NCI-H1694 treated with DMSO at 0.1 percent for 48 hours (cell line): Measurements from ENCODE around the gene SET.

ENCODE experiments used
- DNase-seq: peaks from one replicate; lab custom pipeline; 2025; lab: John Stamatoyannopoulos, UW

Gene SET

DNA sequence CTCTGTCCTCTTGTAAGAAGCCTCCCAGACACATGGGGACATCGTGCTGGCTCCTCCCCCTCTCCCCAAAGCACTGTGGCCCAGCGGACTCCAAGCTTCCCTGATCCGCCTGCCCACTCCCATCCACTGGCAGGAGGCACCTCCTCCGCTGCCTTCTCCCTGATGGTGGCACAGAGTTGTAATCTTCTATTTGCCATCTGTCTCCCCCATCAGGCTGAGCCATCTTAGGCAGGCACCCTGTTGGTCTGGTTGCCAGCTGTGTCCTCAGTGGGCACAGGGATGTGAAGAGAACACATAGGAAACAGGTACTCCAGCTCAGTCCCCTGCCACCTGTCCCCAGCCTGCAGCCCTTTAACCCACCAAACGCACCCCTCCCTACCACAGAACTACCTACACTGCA, 40.3 kb downstream of the SET start:
- peak; percentile 53 for DNase-seq

DNA sequence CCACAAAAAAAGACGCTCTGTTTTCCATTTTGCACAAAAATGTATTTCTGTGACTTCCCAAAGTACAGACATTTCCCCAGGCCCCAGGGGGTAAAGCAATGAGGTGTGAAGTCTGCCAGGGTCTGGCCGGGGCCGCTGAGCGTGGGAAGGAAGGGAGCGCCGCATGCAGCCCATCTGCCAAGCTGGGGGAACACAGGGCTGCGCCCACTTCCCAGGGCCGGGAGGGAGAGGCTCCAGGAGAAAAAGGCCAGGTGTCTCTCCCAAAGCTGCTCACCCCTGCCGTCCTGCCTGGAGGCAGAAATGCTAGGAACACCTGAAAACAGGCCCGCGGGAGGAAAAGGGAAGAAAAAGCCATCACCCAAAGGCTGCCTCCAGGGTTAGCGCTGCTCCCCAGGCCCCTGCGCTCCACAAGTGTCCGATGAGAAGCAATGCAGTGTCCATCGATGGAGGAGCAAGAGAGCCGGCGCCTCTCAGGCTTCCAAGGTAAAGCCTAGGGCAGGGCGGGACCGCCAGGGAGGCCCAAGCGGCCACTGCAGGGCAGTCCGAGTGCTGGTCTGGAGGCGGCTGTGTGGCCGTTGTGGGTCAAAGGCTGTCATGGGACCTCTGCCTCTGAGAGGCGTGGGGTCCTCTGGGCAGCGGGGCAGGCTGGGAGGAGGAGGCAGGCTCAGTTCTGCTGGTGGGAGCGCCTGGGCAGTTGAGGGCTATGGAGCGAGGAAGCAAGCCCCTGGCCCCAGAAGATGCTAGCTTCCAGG, 40.9 kb downstream of the SET start:
- DNase-seq: peak; percentile 35

DNA sequence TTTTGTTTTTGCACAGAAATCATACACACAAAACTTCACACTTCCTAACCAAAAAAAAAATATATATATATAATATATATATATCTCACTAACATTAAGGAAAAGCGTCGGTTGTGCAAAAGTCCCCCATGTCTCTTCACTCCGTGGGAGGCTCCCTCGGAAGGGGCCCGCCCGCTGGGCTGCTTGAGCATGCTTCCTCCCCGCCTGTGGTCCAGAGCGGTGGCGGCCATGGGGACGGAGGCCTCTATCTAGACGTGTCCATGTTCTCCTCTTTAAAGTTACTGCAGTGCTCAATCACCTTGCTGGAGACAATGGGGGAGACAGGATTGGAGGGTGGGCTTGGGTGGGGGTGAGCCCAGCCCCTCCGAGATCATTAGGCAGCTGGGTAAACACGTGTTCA, 42.1 kb downstream of the SET start:
- DNase-seq: no peak

DNA sequence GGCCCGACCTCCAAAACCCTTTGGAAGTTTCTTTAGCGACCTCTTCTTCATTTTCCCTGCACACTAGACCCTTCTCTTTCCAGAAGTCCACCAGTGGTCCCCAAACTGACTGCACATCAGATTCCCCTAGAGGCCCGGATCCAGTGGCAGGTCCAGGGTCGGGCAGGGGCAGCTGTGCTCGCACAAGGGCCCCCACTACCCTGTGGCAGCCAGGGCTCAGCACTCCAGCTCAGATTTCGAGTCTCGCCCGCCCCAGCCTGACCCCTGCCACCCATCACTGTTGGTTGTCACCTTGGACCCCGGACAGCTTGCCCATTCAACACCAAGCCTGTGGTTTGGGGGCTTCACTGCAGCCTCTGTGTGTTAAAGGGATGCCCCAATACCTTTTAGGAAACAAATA, 42.7 kb downstream of the SET start:
- DNase-seq: no peak

DNA sequence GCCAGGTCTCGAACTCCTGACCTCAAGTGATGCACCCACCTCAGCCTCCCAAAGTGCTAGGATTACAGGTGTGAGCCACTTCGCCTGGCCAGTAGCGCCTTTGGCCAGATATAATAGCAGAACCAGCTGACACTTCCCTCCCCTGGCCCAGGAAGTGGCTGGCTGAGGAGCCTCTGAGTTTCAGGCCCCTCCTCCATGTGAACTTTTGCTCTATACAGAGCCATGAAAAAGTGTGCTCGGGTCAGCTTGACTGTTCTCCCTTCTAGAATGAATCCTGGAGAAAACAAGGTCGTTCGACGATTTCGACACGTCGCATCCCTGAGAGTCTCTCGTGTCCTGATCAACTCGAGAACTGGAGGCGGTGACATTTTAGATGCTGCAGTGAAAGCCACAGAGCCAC, 43.6 kb downstream of the SET start:
- no peak for DNase-seq

DNA sequence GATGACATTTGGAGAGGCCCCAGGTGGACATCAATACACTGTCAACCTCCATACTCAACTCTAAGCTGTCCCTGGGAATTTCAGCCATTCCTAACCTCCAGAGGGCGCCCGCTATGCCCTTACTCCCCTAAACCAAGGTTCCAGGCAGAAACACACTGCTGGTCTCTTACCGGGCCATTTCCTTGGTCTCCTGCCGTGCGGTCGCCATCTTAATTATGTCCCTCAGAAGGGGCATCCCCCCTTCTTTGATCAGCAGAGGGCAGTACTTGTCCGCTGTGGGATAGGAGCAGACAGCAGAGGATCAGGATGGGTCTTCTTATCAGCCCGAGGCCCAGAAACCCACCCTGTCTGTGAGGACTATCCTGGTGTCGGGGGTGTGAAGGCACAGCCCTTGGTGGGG, 44.2 kb downstream of the SET start:
- peak; percentile 83 for DNase-seq

DNA sequence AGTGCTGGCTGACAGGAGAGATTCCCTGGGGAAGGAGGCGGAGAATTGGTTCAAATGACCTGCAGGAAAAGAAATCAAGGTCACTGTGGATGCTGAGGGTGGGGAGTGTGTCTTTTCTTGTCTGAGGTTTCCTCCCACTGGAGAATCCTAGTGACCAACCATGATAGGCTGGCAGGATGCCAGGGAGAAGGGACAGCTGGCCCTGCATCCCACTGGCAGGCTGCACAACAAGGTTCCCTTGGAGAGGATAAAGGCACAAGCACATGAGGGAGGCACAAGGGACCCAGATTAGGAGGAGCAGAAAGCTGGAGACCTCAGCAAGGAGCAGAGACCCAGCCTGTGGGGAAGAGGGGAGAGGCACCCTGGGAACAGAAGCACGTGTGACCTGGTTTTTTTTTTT, 46.4 kb downstream of the SET start:
- DNase-seq: no peak

DNA sequence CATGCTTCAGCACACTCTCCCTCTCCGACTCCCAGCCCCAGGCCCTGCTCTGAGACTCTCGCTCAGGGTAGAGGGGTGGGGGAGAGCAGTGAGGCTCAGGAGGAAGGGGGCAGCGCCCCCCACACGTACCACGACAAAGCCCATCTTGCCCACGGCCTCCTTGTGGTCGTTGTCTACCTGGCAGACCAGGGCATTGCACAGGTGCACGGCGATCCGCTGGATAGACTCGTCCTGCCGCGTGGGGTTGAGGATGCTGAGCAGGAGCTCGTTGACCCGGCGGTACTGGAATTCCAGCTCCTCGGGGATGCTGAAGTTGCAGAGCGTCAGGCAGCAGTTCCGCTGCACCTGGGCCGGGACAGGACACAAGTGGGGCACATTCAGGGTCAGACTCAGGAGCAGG, 53.4 kb downstream of the SET start:
- no peak for DNase-seq

DNA sequence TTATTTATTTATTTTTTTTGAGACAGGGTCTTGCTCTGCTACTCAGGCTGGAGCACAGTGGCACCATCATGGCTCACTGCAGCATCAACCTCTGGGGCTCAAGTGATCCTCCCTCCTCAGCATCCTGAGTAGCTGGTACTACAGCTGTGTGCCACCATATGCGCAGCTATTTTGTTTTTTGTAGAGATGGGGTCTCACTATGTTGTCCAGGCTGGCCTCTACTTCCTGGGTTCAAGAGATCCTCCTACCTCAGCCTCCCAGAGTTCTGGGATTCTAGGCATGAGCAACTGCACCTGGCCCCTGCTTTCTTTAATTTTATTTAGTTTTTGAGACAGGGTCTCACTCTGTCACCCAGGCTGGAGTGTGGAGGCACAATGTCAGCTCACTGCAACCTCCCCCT, 54.4 kb downstream of the SET start:
- DNase-seq: no peak
